MM.1S (cell line): ENCODE measurements around the gene DEDD2.

Experiments used
- DNase-seq: peaks from one replicate; pipeline ENCODE4 v3.0.0-alpha.2; 2015
- H2AFZ ChIP-seq: fragments of 300-600 bp; sonication (generic); 2 replicates; pipeline ENCODE4 v1.6.0; 2016; ENCODE audit warnings: antibody characterized with exemption, low read length
- H3F3A ChIP-seq: fragments of 300-600 bp; sonication (generic); 2 replicates; pipeline ENCODE4 v1.6.1; 2016; ENCODE audit warnings: mild to moderate bottlenecking, antibody characterized with exemption, low read length, moderate library complexity, mixed read lengths; ENCODE audit not compliant: insufficient read depth
- H3K27ac ChIP-seq: fragments of 300-600 bp; sonication (generic); 2 replicates; pipeline ENCODE4 v1.5.1; 2016; ENCODE audit warnings: mild to moderate bottlenecking, low read length
- H3K27me3 ChIP-seq: fragments of 300-600 bp; sonication (generic); replicated peaks from 2 replicates; pipeline ENCODE4 v1.6.0; 2016; ENCODE audit warnings: low read length; ENCODE audit not compliant: insufficient read depth
- H3K36me3 ChIP-seq: fragments of 300-600 bp; sonication (generic); replicated peaks from 2 replicates; pipeline ENCODE4 v1.6.1; 2016; ENCODE audit warnings: mild to moderate bottlenecking, low read length, mixed read lengths; ENCODE audit not compliant: insufficient read depth
- H3K4me1 ChIP-seq: fragments of 300-600 bp; sonication (generic); 2 replicates; pipeline ENCODE4 v1.6.1; 2016; ENCODE audit warnings: low read length, mixed read lengths
- H3K4me2 ChIP-seq: fragments of 300-600 bp; sonication (generic); 2 replicates; pipeline ENCODE4 v1.6.0; 2016; ENCODE audit warnings: low read depth, low read length
- H3K4me3 ChIP-seq: fragments of 300-600 bp; sonication (generic); 2 replicates; pipeline ENCODE4 v1.5.1; 2016; ENCODE audit warnings: low read length, mixed read lengths
- H3K79me2 ChIP-seq: fragments of 300-600 bp; sonication (generic); 2 replicates; pipeline ENCODE4 v1.6.1; 2016; ENCODE audit warnings: mixed run types, low read length, mixed read lengths
- H3K9ac ChIP-seq: fragments of 300-600 bp; sonication (generic); 2 replicates; pipeline ENCODE4 v1.6.1; 2016; ENCODE audit warnings: low read length, mixed read lengths
- H3K9me2 ChIP-seq: fragments of 300-600 bp; sonication (generic); replicated peaks from 2 replicates; pipeline ENCODE4 v1.6.1; 2016; ENCODE audit warnings: mild to moderate bottlenecking, low read length, mixed read lengths; ENCODE audit not compliant: insufficient read depth
- H3K9me3 ChIP-seq: fragments of 300-600 bp; sonication (generic); replicated peaks from 2 replicates; pipeline ENCODE4 v1.6.1; 2016; ENCODE audit warnings: mild to moderate bottlenecking, low read length, mixed read lengths; ENCODE audit not compliant: insufficient read depth
- H4K20me1 ChIP-seq: fragments of 300-600 bp; sonication (generic); 2 replicates; pipeline ENCODE4 v1.6.1; 2016; ENCODE audit warnings: mild to moderate bottlenecking, low read length, moderate library complexity, mixed read lengths; ENCODE audit not compliant: insufficient read depth
- EZH2 ChIP-seq: fragments of 300-600 bp; sonication (generic); optimal IDR thresholded peaks from 2 replicates; pipeline ENCODE3; 2017; ENCODE audit warnings: low read depth, mild to moderate bottlenecking, antibody characterized with exemption, low read length, mixed read lengths
- EZH2phosphoT487 ChIP-seq: fragments of 300-600 bp; sonication (generic); IDR thresholded peaks from 2 replicates; pipeline ENCODE4 v1.6.1; 2018; ENCODE audit warnings: antibody characterized with exemption, low read length
- TF ChIP-seq, protein P1 (sequence below): fragments of 300-600 bp; sonication (generic); IDR thresholded peaks from 2 replicates; pipeline ENCODE4 v1.5.1; 2016; ENCODE audit warnings: antibody characterized with exemption, low read length, mixed read lengths

DEDD2 gene

DNA sequence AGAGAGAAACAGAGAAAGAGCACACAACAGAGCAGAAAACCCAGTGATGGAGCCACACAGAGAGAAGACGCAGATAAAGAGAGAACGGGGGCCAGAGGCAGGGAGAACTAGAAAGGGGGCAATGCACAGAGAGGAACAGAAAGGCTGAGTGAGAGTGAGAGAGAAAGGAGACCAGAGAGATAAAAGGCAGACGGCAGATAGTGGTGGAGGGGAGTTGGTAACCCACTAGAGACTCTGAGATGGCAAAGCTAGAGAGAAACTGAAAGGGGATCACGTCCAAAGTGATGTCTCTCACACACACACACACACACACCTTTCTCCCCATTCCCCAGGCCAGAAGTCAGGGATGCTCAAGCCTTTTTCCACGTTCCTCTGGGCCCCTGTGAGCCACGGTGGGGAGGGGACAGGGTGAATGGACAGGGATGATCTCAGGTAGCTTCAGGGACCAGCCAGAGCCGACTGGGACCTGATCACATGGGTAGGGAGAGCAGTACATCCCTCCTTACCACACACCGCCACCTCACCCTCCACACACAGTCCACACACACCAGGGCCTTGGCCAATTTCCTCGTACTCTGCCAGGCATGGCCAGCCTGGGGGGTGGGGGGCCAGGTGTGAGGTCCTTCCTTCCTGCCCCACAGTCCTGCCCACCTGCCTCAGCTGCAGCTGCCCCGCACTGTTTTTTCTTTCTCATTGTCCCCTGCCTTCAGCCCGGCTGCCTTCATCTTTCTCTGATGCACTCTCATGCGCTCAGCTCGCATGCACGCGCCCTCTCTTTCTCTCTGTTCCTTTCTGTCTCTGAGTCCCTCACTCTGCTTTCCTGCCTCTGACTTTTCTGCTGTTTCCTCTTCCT is 62.8 kb downstream of the DEDD2 start:
- H3F3A ChIP-seq, result no peaks in the 10 kb centered on the region
- DNase-seq, result no peak
- no peaks in the 10 kb centered on the region for H4K20me1 ChIP-seq
- TF ChIP-seq EZH2phosphoT487, result no peak
- TF ChIP-seq, protein P1, sequence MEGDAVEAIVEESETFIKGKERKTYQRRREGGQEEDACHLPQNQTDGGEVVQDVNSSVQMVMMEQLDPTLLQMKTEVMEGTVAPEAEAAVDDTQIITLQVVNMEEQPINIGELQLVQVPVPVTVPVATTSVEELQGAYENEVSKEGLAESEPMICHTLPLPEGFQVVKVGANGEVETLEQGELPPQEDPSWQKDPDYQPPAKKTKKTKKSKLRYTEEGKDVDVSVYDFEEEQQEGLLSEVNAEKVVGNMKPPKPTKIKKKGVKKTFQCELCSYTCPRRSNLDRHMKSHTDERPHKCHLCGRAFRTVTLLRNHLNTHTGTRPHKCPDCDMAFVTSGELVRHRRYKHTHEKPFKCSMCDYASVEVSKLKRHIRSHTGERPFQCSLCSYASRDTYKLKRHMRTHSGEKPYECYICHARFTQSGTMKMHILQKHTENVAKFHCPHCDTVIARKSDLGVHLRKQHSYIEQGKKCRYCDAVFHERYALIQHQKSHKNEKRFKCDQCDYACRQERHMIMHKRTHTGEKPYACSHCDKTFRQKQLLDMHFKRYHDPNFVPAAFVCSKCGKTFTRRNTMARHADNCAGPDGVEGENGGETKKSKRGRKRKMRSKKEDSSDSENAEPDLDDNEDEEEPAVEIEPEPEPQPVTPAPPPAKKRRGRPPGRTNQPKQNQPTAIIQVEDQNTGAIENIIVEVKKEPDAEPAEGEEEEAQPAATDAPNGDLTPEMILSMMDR, result no peak
- no peak for TF ChIP-seq EZH2
- 0 out of 2 replicates have a peak overlapping the region, but pooled peaks have one; percentile 22 for H3K4me3 ChIP-seq
- no peaks in the 10 kb centered on the region for H3K79me2 ChIP-seq
- H3K9ac ChIP-seq, result no peak overlapping the region
- H2AFZ ChIP-seq, result no peak overlapping the region
- no peaks in the 10 kb centered on the region for H3K9me2 ChIP-seq
- no peaks in the 10 kb centered on the region for H3K36me3 ChIP-seq
- peaks cover 42% of the 10 kb centered on the region for H3K27me3 ChIP-seq
- H3K27ac ChIP-seq, result no peak overlapping the region
- no peaks in the 10 kb centered on the region for H3K9me3 ChIP-seq
- H3K4me2 ChIP-seq, result peak overlapping the region; percentile 21; the same call in 1 of the 2 replicates
- H3K4me1 ChIP-seq, result no peaks in the 10 kb centered on the region

- Histone ChIP-seq H3K4me1 (no peaks in the 10 kb centered on the region), H3F3A (no peaks in the 10 kb centered on the region), H3K9me2 (no peaks in the 10 kb centered on the region), H3K27me3 (peaks cover 50% of the 10 kb centered on the region), H3K9me3 (no peaks in the 10 kb centered on the region), H2AFZ (no peak overlapping the region), H3K4me3 (0 out of 2 replicates have a peak overlapping the region, but pooled peaks have one; percentile 22), H3K79me2 (no peaks in the 10 kb centered on the region), H3K36me3 (no peaks in the 10 kb centered on the region), H3K9ac (no peak overlapping the region), H4K20me1 (no peaks in the 10 kb centered on the region), H3K4me2 (peak overlapping the region; percentile 21; the same call in 1 of the 2 replicates), H3K27ac (no peak overlapping the region)
- TF ChIP-seq, protein P1, result no peak
- TF ChIP-seq EZH2phosphoT487, result no peak
- TF ChIP-seq EZH2, result no peak
- DNase-seq, result no peak
These were observed 63.6 kb downstream of the DEDD2 start for GRCh38 chr19:42153672-42154433.

GRCh38 chr19:42152910-42153671 is 64.4 kb downstream of the DEDD2 start:
- Histone ChIP-seq H3K4me2 (no peak overlapping the region), H3K27me3 (peaks cover 50% of the 10 kb centered on the region), H3K27ac (no peak overlapping the region), H3K9me3 (no peaks in the 10 kb centered on the region), H3K4me1 (no peaks in the 10 kb centered on the region), H3F3A (no peaks in the 10 kb centered on the region), H3K9ac (no peak overlapping the region), H4K20me1 (no peaks in the 10 kb centered on the region), H3K9me2 (no peaks in the 10 kb centered on the region), H3K36me3 (no peaks in the 10 kb centered on the region), H3K4me3 (no peak overlapping the region), H2AFZ (no peak overlapping the region), H3K79me2 (no peaks in the 10 kb centered on the region)
- DNase-seq, result no peak
- TF ChIP-seq EZH2phosphoT487 (no peak), EZH2 (no peak)
- TF ChIP-seq, protein P1, result no peak
